Astrocyte of the spinal cord (primary cell): ENCODE results near the gene DBNL.

Source experiments
- DNase-seq: peaks from one replicate; pipeline ENCODE4 v3.0.0; 2011; ENCODE audit warnings: low read depth, low spot score
- H3K4me3 ChIP-seq: 2 replicates; pipeline ENCODE4 v1.5.1; 2011; ENCODE audit warnings: low read depth, mild to moderate bottlenecking, low read length, moderate library complexity
- in situ Hi-C: cut with HindIII; loops from 2 replicates; pipeline ENCODE4 v1.10.0; 2017; ENCODE audit warnings: low sequenced_read_pairs
- TF ChIP-seq, protein P1 (sequence below): IDR thresholded peaks from 2 replicates; pipeline ENCODE4 v1.5.1; 2012; ENCODE audit warnings: low read depth, mild to moderate bottlenecking, low read length, inconsistent platforms

The DBNL gene

DNA sequence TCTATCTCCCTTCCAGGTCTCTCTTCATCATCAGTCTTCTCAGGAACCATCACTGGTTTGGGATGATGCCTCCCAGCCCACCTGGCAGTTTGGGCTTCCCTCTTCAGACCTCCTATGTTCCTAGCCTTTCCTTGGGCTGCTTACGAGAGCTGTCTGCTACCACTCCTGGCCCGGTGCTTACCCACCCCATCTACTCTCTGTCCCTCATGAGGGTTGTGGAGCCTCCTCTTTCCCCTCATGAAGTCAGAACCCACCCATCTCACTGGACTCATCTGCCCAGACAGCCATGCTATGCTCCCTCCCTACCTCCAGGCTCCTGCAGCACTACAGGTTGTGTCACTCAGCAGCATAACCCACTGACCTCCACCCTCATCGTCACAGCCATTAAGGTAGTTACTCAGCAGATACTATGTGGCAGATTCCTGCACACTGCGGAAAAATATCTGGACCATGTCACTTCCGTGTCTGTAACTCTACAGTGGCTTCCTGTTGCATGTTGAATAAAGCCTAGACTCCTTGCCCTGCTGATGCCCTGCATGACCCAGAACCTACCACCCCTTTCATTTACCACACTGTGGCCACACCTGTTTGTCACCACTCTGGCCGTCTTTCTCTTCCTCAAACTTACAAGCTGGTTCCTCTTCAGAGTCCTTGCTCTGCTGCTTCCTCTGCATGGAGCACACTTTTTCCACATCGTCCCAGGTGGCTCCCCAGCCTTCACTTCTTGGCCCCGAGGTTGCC lies 2.0 kb downstream of the DBNL start:
- DNase-seq = no peak
- in situ Hi-C loops = no loop called here
- no peak overlapping the region for H3K4me3 ChIP-seq
- TF ChIP-seq, protein P1, sequence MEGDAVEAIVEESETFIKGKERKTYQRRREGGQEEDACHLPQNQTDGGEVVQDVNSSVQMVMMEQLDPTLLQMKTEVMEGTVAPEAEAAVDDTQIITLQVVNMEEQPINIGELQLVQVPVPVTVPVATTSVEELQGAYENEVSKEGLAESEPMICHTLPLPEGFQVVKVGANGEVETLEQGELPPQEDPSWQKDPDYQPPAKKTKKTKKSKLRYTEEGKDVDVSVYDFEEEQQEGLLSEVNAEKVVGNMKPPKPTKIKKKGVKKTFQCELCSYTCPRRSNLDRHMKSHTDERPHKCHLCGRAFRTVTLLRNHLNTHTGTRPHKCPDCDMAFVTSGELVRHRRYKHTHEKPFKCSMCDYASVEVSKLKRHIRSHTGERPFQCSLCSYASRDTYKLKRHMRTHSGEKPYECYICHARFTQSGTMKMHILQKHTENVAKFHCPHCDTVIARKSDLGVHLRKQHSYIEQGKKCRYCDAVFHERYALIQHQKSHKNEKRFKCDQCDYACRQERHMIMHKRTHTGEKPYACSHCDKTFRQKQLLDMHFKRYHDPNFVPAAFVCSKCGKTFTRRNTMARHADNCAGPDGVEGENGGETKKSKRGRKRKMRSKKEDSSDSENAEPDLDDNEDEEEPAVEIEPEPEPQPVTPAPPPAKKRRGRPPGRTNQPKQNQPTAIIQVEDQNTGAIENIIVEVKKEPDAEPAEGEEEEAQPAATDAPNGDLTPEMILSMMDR = no peak

DNA sequence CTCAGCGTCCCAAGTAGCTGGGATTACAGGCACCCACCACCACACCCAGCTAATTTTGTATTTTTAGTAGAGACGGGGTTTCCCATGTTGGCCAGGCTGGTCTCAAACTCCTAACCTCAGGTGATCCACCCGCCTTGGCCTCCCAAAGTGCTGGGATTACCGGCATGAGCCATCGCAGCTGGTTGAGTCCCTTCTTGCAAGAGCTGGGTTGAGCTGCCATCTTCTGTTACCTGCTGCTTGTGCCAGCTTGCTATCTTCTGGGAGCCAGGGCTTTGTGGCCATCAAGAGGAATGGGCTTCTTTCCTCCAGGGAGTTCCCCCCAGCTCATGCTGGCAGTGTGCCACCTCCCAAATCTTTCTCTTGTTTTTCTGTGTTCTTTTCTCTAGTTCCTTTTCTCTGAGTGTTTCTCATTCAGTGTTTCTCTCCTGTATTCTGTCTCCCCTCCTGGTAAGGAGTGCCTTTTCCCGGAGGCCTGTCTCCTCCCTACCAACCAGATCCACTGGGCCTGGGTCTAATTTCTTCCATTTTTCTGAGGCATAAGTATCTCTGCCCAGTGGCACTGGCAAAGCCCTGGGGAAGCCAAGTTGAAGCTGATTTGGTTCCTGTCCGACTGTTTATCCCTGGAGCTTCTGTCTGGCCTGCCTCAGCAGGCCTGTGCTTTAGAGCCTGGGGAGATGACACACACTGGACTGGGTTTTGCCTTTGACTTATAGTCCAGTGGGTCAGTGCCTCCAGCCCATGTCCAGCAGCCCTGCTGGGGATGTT lies 3.7 kb downstream of the DBNL start:
- TF ChIP-seq, protein P1 = no peak
- in situ Hi-C loops = no loop called here
- no peak overlapping the region for H3K4me3 ChIP-seq
- DNase-seq = no peak

DNA sequence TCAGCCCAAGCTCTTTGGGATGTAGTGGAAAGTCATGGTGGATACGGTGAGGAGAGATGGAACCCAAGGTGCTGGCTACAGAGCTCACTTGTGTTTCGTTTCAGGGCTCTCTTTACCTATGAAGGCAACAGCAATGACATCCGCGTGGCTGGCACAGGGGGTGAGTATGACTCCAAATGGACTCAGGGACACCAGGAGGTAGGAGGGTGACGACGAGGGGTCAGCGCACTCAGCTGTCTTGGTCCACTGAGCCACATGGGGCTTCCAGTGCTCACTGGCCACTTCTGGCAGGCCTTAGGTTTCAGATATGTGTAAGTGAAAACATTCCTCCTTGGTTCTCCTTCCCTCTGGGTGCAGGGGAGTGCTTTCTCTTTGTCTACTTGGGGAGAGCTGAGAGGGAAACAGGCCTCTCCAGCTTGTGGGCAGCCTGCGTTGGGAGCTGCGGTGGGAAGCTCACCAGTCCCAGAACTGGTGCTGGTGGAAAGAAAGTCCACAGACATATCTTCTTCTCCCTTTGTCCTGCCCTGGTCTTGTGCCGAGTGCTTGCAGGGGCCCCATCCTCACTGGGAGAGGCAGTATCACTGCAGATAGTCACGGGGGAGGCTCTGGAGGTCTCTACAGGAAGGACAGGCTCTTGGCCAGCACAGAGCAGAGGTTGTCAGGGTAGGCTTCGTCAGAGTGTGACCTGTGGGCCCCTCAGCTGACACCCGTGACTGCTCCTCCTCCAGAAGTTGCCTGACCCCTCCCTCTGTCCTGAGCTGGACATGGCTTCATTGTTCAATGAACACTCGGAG lies 5.8 kb downstream of the DBNL start:
- DNase-seq = no peak
- TF ChIP-seq, protein P1 = no peak
- in situ Hi-C loops = no loop called here
- H3K4me3 ChIP-seq = no peak overlapping the region

DNA sequence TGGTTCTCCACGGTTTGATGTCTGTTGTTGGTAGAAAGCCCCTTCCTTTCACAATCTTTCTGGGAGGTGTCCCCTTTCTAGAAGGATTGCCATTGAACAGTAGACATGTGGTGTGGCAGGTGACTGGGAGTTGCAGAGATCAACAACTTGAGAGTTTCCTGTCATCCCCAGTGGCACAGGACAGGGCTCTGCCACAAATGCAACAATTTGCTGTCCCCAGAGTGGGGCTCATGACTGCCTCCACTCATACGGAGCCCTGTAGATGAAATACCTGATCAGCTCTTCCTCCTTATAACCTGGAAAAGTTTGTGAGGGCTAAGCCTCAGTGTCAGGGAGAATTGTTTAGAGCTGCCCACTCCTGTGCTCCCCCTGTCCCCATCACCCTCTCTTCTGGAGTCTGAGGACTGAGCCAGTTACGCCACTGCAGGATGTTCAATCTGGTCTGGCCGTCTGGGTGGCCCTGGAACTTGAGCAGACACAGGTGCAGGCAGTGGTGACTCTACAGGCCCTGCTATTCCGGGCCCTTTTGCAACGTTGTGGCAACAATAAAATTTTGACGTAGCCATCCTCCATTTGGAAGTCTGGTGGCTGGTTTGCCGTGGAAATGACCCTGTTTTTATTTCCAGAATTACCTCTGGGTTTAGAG lies 6.5 kb downstream of the DBNL start:
- TF ChIP-seq, protein P1 = no peak
- H3K4me3 ChIP-seq = no peak overlapping the region
- no peak for DNase-seq
- in situ Hi-C loops = no loop called here

DNA sequence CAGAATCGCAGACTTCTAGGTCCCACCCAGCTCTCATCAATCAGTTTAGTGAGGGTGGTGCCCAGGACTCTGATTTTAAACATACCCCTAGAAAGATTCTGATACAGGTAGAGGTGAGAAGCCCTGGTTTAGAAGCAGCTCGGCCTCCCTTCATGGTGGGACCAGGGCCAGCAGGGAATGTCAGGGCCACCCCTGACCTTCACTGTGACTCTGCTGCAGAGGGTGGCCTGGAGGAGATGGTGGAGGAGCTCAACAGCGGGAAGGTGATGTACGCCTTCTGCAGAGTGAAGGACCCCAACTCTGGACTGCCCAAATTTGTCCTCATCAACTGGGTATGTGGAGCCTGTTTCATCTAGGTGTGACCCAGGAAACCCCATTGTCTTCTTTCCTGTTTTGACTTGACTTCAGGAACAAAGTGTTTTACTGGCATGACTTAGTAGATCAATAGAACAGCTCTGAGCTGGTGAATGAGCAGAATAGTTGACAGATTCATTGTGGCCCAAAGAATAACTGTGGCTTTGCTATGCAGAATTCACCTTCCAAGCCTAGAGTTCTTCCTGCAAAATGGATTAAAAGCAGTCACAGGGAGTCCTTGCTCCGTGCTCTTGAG lies 7.2 kb downstream of the DBNL start:
- no peak for DNase-seq
- in situ Hi-C loops = no loop called here
- TF ChIP-seq, protein P1 = no peak
- H3K4me3 ChIP-seq = no peak overlapping the region
